Measurements from ENCODE around the gene PSMD13.
"Not testable (repeated sequence)": the region's sequence is repeated elsewhere in the genome, so short reads cannot be mapped to it uniquely, and the experiment has no call there.

Gene PSMD13

GRCh38 chr11:249062-249461 is 12.3 kb downstream of the PSMD13 start:
- DNase-seq (ENCODE audit: low read depth in 2 of 2), result no peak

DNA sequence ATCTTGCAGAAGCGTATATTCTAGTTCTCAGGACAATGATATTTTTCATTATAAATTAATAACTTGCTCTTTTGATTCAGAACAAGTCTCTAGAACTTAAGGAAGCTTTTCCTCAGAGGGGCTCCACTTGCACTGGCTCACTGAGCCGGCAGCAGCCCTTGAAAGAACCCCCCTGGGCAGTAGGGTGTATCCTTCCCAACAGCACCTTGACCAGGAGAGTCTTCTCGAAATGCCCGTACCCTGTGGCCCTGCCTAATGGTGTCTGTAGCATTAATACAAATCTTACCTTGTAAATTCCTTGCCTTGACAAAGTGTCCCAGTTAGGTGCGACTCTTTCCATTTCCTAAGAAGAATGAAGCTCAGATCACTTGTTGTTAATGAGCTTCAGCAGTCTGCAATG is 13.5 kb downstream of the PSMD13 start:
- no peak for DNase-seq (ENCODE audit: low read depth in 2 of 2)

DNA sequence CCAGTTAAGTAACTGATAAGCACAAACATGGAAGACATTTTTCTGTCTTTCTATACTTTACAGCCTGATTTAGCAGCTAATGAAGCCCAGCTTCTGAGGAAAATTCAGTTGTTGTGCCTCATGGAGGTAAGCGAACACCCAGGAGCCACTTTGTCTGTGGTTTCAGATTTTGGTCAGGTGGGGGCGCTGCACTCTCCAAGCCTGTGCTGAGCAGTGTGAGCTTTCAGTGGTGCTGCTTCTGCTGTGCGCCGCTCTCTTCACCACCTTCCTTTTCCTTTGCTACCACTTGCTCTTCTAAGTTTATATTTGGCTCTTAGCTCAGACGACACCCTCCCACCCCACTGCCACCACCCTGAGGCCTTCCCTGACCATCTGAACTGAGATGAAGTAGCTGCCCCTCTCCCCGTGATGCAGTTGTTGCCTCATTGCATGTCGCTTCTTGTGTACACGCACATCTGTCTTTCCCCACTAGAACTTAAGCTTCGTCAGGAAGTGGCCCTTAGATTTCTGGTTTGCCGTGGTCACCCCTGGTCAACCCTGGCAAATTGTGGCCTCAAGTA is 14.0 kb downstream of the PSMD13 start:
- peak; percentile 56 to 73 for DNase-seq (ENCODE audit: low read depth in 2 of 2)

- DNase-seq (ENCODE audit: low read depth in 2 of 2), result no peak
Observed at GRCh38 chr11:251550-251949, 14.8 kb downstream of the PSMD13 start.

GRCh38 chr11:252666-253065 is 15.9 kb downstream of the PSMD13 start:
- DNase-seq (ENCODE audit: low read depth in 2 of 2), result no peak

DNA sequence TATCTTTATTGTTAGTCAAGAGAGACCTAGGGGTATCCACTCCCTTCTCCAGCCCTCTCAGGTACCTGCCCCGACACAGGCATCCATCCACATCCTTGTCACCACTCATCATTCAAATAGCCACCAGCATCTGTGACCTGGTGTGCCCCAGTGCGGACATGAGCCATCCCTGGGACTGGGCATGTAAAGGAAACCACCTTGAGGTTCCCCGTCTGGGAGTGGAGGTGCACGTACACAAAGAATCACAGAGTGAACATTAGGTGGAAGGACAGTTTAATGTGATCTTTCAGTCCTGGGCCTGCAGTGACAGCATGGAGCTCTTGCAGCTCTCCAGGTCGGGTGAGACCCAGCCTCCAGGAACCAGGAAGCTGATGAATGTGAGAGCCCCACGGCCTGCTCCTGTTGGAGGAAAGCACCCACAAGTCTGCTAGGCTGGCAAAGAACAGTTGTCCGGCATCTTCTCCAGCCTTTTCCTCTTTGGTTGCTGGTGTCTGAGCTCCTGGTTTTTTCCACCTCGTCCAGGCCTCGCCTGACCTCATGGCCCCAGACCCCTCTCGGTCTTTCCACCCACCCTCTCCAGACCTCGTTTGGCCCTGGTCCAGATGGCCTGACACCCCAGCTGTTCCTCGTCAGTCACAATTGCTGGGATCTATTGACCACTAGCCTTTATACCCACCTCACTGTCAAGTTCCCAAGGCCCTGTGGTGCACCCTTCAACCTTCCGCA is 16.5 kb downstream of the PSMD13 start:
- no peak for DNase-seq (ENCODE audit: low read depth in 2 of 2)

DNA sequence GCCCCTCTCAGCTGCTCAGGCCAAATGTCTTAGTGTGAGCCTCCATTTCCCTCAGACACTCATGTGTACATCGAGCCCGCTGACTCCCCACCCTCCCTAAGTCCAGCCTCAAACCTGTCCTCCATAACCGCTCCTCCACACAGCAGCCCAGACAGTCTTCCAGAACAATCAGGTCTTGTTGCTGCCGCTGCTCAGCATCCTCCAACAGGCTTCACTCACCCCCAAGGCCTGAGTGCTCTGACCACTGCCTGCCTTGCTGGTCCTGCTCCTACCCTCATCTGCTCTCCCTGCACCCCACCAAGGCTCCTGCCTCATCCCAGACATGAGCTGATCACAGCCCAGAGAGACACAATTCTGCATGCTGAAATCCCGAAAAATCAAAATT is 17.1 kb downstream of the PSMD13 start:
- DNase-seq (ENCODE audit: low read depth in 2 of 2), result no peak

DNA sequence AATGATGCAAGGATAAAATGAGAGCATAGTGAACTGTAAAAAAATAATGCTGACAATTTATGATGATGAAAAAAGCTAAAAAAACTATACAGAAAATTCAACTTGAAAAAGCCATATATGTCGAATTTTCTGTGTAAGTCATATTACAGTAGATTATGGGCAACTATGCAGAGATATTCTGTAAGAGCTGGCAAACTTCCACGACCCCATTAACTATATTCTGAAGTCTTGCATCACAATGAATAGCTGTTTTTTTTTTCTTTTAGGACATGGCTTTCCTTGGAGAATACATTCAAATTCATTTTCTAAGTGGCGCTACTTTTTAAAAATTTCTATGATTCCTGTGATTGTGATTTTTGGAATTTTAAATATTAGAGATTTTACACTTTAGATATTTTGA is 18.4 kb downstream of the PSMD13 start:
- DNase-seq (ENCODE audit: low read depth in 2 of 2), result no peak

- no peak for DNase-seq (ENCODE audit: low read depth in 2 of 2)
Observed at GRCh38 chr11:255816-256215, 19.0 kb downstream of the PSMD13 start.

DNA sequence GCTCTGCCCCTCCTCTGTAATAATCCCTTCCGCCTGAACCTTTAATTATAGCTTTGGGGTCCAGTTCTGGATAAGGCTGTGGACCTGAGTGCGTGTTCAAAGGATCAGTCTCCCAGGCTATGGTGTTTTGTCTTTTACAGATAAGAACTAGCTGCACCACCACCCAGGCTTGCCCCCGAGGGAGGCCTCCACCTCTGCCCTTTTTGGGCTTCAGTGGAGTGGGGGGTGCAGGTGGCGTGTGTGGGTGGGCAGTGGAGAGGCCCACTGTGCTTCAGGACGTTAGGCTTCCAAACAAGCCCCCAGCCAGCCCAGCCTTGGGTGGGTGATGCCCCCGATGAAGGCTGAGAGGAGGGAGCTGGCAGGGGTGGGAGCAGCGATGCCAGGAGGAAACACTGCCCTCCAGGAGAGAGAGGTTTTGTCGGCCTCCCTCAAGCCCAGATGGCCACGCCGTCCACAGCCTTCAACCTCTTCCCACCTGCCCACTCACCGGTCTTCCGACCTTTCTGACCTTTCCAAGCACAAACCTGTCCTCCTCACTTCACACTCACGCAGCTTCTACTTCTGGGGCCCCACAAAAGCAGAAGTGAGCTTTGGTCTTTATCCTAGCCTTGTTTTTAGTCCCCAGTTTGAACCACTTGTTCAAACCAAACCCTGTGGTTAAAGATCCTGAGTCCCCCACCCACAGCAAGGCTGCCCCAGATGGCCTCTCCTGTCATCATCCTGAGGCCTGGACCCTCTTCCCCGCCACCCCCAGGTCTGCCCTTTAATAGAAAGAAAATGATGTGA is 20.4 kb downstream of the PSMD13 start:
- DNase-seq (ENCODE audit: low read depth in 2 of 2), result no peak

GRCh38 chr11:257766-258493 is 21.2 kb downstream of the PSMD13 start:
- no peak for DNase-seq (ENCODE audit: low read depth in 2 of 2)

DNA sequence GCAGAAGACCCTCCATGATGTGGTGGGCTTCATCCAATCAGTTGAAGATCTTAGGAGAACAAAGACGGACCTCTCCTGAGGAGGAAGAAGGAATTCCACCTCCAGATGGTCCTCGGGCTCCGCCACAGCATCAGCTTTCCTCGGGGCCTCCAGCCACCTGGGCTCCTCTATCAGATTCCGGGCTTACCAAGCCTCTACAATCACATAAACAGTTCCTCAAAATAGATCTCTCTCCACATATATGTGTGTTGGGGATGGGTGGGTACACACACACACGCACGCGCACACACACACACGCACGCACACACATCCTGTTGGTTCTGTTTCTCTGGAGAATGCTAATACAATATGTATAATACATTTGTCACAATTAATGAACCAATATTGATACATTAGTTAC is 22.6 kb downstream of the PSMD13 start:
- DNase-seq (ENCODE audit: low read depth in 2 of 2), result no peak

DNA sequence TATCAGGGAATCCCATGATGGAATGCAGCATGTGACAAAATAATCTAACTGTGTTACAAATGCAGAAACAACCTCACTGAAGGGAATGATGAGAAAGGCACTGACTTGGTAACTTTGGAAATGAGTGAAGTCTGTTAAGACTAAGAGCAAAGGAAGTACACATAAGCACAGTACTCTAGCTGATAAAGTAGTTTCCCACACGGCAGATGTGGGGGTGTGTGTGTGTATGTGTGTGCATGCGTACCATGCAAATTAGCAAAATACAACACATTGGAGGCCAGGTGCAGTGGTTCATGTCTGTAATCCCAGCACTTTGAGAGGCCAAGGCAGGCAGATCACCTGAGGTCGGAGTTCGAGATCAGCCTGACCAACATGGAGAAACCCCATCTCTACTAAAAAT is 24.8 kb downstream of the PSMD13 start:
- no peak for DNase-seq (ENCODE audit: low read depth in 2 of 2)

DNA sequence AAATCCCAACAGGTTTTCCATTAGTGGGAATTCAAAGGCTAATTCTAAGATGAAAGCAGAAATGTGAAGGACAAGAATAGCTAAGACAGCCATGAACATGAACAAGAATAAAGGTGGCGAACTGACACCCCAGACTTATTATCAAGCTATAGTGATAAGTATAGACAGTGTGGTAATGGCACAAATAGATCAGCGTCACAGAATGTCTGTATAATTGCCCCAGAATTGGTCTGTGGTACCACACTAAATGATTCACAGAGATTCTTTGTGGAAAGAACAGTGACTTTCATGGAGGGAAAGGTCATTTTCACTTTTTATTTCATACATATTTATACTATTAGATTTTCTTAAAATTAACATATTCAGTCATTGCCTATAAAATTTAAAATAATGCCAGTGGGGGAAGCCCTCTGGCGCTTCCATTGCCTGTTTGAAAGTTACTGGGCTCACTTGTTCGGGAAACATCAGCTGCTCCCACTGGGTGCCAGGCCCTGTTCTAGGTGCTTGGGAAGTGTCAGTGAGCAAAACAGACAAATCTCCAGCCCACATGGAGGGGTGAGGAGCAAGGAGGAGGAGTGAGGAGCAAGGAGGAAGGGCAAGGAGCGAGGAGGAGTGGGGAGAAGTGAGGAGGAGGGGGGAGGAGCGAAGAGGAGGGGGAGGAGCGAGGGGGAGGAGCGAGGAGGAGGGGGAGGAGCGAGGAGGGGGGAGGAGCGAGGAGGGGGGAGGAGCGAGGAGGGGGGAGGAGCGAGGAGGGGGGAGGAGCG is 30.1 kb downstream of the PSMD13 start:
- no peak for DNase-seq (ENCODE audit: low read depth in 2 of 2)

DNA sequence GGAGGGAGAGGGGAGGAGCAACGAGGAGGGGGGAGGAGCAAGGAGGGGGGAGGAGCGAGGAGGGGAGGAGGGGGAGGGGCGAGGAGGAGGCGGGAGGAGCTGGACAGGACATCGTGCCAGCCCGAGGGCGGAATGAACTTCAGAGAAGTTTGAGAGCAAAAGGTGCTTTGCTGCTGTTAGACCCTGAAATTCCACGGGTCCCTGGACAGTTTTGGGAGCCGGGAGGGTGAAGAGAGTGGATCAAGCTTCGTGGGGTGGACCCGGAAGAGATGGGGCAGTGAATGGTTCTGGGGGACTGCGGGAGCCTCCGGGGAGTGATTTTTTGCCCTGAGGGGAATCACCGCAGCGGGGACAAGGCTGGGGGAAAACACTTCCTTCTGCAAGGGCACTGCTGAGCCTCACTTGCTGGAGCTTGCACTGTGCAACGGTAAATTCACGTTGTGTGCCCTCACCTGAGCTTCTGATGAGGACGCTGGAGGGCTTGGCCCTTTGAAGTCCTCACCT is 30.8 kb downstream of the PSMD13 start:
- DNase-seq (ENCODE audit: low read depth in 2 of 2), result no peak

GRCh38 chr11:268716-269145 is 32.0 kb downstream of the PSMD13 start:
- not testable (repeated sequence) for DNase-seq (ENCODE audit: low read depth in 2 of 2)

DNA sequence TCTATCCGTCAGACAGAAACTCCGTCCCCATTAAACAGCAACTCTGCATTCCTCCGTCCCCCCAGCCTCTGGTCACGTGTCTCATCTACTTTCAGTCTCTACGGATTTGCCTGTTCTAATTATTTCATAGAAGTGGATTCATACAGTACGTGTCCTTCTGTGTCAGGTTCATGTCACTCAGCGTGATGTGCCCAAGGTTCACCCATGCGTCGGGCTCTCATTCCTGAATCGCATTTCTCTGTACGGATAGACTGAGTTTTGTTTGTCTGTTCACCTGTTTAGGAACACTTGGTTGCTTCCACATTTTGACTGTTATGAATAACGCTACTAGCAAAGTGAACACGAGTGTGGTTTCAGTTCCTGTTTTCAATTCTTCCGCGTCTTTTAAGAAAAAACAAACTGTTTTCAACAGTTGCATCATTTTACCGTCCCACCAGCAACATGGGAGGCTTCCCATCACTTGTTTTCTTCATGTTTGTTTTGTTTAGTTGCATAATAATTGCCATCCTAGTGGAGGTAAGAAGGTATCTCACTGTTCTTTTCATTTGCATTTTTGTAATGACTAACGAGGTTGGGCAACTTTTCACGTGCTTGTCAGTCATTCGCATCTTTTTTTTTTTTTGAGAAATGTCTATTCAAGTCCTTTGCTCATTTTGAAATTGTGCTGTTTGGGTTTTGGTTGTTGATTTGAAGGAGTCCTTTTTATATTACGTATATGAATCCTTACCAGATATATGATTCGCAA is 32.5 kb downstream of the PSMD13 start:
- no peak for DNase-seq (ENCODE audit: low read depth in 2 of 2)

DNA sequence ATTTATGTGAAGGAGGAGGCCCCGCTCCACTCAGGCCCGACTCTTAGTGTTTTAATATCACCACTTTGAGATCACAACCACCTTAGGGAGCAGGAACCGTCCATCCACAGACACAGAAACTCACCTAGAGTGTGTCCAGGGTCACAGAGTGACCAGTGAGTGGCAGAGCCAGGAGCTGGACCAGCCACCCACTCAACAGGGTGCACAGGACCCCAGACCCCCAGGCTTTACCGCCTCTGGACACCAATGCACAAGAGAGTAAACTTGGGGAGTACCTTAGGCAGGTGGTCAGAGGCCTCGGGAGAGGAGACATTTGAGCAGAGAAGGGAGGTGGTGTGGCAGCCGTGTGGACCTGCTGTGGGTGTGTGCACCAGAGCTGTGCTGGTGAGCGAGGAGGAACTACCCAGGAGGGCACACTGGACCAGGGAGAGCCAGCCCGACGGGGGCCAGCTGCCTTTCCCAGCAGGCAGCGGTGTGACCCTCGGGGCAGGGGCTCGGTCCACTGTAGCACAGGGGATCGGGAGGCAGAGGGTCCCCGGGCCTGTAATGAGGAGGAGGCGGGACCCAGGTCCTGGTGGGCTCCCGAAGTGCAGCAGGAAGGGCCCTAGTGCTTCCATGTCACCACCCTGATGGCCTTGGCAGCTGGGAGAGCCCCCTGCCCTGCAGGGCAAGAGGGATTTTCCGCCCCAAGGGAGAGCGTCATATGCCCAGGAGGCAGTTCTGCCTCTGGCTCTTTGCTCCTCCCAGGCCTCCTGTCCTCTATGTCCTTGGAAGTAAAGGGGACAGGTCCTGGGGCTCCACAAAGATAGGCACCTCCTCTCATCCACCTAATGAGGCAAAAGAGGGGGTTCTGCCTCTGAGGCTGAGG is 33.9 kb downstream of the PSMD13 start:
- DNase-seq (ENCODE audit: low read depth in 2 of 2), result no peak

DNA sequence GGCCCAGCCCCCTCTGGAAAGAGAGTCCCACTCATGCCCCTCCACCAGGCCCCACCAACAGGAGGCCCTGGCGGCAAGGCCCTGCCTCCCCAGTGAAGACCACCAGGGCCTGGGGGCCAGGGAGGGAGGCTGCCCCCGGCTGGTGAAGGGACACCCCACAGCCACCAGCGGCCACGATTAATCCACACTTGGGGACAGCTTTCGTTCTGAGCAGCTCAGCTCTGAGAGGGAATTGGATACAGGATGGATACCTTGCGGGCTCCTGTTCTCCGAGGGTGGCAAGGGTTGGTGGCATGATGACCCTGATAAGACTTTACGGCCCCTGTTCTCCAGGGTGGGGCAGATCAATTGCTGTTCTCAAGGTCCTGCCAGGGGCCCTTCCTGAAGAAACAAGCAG is 34.5 kb downstream of the PSMD13 start:
- DNase-seq (ENCODE audit: low read depth in 2 of 2), result no peak

Measured in stimulated activated CD4-positive, alpha-beta T cell treated with anti-CD3 and anti-CD28 coated beads, Interleukin-1b, Interleukin-23, amount 100 ng/mL, for 4 hours (primary cell).